ENCODE measurements around the gene TBC1D16.

The TBC1D16 gene

DNA sequence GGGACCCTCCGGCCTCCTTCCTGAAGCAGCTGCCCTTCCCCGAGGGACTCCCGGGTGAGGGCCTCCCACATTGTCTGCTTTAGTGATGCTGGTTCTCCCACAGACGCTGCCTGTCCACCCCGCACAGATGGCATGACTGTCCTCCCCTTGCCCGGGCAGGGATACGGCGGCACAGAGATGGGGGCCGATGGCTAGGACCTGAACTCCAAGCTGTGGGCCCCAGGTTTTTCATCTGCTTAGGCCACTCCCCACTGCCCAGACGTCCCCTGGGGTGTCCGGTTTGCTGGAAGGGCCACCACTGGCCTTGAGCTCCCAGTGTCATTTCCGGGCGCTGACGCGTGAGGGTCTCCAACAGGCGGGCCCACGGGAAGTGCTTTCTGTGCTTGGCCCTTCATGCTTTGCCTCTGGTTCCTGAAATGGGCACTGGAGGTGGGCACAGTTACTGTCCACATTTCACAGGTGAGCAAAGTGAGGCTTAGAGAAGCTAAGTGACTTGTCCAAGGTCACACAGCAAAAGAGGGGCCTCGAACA lies 109.0 kb downstream of the TBC1D16 start:
- no peak for DNase-seq (ENCODE audit: low spot score)

GRCh38 chr17:79926142-79926604 lies 109.5 kb downstream of the TBC1D16 start:
- DNase-seq (ENCODE audit: low spot score), result no peak

- peak; percentile 54 for DNase-seq (ENCODE audit: low spot score)
These were observed 110.3 kb downstream of the TBC1D16 start for GRCh38 chr17:79925242-79925957.

DNA sequence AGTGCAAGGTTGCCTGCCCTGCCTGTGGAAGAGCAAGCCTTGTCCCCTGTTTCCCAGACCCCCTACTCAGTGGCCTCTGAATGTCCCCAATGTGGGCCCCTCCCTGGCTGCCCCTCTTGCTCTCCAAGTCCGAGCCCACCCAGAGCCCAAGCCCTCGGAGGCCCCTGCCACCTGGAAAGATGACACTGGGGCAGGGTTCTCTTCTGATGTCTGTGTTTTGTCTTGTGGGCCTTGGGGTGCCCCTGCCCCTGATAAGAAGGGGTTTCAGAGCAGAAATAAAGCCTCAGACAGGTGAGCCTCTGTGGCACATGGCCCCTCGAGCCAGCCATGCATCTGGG lies 111.1 kb downstream of the TBC1D16 start:
- DNase-seq (ENCODE audit: low spot score), result no peak

DNA sequence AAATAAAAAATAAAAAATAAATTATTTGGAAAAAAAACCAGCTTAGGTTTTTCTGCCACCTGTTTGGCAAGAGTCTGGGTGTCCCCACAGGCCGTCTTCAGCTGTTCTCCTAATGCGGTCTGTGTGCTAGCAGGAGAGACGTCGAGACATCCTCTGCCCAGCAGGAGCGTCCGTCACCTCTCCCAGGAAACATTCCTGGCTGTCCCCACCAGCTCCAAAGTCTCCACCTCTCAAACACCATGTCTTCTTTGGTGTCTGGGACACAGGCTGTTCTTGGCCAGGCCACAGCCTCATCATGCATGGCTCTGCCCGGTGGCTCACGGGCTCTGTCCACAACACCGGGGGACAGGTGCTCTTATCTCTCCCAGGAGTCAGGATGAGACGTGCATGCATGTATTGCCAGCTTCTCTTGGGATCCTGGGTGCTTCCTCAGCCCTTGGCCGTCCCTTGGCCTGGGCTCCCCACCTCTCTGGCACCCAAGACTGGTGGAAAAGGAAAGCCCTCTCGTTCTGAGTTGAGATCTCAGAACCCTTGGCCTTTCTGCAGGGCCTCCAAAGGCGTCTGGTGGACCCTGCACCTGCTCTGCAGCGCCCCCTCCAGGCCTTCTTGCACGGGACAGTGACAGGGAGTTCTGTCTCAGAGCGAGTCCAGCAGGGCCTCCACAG lies 111.6 kb downstream of the TBC1D16 start:
- DNase-seq (ENCODE audit: low spot score), result no peak

DNA sequence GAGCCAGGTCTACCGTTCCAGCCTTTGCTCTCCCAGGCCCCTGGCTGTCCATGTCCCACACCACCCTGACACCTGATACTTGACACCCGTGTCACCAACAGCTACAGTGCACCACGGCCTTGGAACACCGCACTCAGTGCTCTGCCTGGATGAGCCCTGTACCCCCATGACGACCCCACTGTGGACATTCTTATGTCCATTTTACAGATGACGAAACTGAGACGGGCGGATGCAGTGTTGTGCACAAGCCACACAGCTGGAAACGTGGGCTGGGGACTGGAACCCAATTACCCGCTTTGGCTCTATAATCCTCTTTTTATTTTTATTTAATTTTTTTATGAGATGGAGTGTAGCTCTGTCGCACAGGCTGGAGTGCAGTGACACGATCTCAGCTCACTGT lies 112.9 kb downstream of the TBC1D16 start:
- no peak for DNase-seq (ENCODE audit: low spot score)

DNA sequence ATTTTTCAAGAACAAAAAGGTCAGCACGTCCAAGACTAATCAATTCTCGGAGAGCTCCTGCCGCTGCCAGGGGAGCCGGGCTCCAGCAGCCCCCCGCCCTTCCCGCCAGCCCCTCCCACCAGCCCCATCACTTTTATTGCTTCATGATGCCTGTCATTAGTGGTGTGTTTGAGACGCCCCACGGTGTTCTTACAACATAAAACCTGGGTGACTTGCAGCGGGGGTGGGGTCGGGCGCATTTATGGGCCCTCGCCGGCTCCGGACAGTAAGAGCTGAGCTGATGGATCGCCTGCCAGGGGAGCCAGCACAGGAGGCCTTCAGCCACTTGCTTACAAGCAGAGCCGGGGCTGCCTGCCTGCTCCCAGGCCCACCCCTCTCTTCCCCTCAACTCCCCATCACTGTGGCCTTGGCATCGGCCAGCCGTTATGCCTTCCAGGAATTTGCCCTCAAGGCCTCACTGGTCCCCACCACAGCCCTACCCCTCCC lies 113.5 kb downstream of the TBC1D16 start:
- no peak for DNase-seq (ENCODE audit: low spot score)

DNA sequence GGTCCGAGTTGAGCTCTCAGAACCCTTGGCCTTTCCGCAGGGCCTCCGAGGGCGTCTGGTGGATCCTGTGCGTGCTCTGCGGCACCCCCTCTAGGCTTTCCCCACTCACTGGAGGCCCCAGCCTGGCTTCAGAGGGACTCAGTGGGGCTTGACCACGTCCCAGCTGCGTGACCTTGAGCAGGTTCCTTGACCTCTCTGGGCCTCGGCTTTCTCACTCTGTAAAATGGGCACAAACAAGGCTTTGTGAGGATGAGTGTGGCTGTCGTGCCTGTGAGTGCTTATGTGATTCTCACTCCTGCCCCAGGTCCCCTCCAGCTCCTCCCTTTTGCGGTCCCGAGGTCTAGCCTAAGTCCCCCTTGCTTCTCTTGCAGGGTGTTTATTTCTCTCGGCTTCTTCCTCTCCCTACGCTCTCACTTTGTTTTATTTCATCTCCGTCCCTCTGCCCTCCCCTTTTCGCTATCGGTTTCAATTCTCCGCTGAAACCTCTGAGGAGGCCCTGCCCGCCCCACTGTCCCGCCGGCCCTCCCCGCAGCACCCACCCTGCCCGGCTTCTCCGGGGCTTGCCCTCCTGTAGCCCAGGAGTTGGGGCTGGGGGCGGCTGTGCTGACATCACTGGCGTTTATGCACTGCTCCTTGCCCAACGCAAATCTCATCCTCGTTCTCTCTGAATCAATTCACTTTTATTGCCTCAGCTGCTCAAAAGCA lies 114.1 kb downstream of the TBC1D16 start:
- DNase-seq (ENCODE audit: low spot score), result no peak

DNA sequence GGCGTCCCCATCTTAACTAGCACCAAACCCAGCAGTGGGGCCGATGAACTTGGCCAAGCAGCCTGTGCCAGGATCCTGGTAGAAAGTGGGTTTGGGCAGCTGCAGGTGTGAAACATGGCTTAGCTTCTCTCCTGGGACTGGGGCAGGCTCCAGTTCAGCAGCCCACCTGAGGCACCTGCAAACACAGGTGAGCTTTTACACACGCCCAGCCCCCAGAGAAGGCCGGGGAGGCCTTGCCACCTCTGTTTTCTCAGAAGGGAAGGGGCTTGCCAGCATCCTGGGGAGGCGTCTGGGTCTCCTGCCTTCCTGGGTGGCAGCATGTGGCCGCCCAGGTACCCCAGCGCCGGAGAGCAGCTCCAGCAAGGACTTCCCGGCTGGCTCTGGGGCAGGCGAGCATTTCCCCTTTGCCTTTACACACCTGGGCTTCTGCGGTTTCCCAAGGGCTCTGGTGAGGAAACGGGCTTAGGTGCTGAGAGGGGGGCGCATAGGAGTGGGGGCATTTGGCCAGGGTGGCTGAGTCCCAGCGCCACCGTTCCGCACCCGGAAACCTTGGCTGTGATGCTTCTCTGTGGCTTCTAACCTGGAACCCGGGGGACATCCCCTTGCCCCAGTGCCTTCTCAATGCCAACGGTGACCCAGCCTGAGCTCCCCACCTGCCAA lies 114.8 kb downstream of the TBC1D16 start:
- DNase-seq (ENCODE audit: low spot score), result no peak

DNA sequence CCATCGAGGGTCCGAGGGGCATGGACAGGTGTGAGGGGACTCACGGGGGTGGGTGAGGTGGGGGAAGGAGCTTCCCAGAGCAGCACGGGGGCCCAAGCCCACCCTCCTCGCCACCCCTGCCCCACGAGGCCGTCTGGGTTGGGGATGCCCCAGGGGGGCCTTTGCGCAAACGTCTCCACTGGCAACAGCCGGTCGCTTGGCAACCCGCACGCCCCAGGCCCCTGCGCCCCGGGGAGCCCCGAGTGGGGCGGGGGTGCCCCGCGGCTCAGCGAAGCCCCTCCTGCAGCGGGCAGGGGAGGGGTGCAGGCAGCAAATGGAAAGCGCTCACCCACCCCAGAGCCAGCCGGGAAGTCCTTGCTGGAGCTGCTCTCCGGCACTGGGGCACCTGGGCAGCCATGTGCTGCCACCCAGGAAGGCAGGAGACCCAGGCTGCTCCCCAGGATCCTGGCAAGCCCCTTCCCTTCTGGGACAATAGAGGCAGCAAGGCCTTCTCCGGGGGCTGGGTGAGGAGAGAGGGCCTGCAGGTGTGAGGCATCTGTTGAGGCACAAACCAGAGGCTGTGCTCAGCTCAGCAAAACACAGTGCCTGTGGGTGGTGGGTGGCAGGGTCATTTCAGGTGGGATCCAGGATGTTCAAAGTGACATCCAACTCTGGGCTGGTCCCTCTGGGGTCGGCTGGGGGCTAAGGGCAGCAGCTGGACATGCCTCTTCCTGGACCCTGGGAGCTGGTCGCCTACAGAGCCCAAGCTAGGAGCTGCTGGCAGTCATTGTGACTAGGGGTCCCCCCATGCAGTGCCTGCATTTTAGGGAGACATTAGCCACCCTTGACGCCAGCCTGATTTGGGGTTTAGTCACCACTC lies 115.6 kb downstream of the TBC1D16 start:
- DNase-seq (ENCODE audit: low spot score), result no peak

GRCh38 chr17:79919164-79919585 lies 116.5 kb downstream of the TBC1D16 start:
- peak; percentile 66 for DNase-seq (ENCODE audit: low spot score)

DNA sequence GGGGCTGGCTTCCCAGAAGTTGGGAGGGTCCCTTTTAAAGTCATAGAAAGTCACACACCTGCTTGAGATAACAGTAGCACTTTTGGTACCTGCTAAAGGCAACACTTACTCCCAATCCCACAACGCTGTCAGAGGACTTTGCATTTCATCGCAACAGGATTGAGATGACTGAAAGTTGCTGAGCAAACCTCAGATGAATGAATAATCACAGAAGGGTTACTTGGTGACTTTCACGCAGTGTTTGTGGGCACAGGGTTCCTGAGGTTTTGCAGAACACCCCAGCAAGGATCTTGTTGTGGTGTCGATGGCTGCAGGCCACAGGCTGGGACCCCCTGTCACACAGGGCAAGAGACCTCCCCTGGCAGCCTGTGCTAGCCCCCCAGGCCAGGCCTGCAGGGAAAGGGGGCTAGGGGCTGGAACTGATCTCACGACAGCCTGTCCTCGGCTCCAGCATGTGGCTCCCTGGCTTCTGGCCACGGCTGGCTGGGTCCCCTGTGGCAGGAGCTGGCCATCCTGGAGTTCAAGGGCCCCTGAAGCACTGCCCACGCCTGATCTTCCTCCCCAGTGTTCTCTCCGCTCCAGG lies 117.0 kb downstream of the TBC1D16 start:
- DNase-seq (ENCODE audit: low spot score), result no peak

GRCh38 chr17:79917902-79918484 lies 117.7 kb downstream of the TBC1D16 start:
- no peak for DNase-seq (ENCODE audit: low spot score)

GRCh38 chr17:79916991-79917901 lies 118.4 kb downstream of the TBC1D16 start:
- DNase-seq (ENCODE audit: low spot score), result no peak

DNA sequence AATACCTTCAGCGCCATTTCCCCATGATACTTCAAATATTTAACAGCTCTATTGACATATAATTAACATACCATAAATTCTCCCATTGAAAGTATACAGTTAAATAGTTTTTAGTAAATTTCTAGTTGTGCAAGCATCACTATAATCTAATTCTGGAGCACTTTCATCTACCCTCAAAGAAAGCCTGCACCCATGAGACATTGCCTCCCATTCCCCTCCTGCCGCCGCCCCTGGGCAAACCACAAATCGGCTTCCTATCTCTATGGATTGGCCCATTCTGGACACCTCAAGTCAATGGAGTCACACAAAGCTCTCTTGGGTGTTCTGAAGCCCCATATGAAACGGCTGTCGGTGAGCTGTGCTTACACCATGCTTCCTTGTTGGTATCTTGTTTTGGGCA lies 119.2 kb downstream of the TBC1D16 start:
- DNase-seq (ENCODE audit: low spot score), result no peak

GRCh38 chr17:79915850-79916430 lies 119.7 kb downstream of the TBC1D16 start:
- peak; percentile 56 for DNase-seq (ENCODE audit: low spot score)

- DNase-seq (ENCODE audit: low spot score), result no peak
These were observed 120.6 kb downstream of the TBC1D16 start for GRCh38 chr17:79914813-79915740.

Measured in GM03348 (cell line).